ENCODE results near the gene EFNA5.

EFNA5 gene

GRCh38 chr5:107388141-107388861, 282.4 kb downstream of the EFNA5 start:
- DNase-seq (ENCODE audit: low read depth) = peak; percentile 34
- TF ChIP-seq, protein P1, sequence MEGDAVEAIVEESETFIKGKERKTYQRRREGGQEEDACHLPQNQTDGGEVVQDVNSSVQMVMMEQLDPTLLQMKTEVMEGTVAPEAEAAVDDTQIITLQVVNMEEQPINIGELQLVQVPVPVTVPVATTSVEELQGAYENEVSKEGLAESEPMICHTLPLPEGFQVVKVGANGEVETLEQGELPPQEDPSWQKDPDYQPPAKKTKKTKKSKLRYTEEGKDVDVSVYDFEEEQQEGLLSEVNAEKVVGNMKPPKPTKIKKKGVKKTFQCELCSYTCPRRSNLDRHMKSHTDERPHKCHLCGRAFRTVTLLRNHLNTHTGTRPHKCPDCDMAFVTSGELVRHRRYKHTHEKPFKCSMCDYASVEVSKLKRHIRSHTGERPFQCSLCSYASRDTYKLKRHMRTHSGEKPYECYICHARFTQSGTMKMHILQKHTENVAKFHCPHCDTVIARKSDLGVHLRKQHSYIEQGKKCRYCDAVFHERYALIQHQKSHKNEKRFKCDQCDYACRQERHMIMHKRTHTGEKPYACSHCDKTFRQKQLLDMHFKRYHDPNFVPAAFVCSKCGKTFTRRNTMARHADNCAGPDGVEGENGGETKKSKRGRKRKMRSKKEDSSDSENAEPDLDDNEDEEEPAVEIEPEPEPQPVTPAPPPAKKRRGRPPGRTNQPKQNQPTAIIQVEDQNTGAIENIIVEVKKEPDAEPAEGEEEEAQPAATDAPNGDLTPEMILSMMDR (IDR thresholded peaks at IDR 0.05; ENCODE audit: low read depth, low read length, missing control alignments) = no peak
- no peak overlapping the region; the same call in 1 of the 2 replicates for H3K4me3 ChIP-seq (ENCODE audit: low read depth, low read length)

DNA sequence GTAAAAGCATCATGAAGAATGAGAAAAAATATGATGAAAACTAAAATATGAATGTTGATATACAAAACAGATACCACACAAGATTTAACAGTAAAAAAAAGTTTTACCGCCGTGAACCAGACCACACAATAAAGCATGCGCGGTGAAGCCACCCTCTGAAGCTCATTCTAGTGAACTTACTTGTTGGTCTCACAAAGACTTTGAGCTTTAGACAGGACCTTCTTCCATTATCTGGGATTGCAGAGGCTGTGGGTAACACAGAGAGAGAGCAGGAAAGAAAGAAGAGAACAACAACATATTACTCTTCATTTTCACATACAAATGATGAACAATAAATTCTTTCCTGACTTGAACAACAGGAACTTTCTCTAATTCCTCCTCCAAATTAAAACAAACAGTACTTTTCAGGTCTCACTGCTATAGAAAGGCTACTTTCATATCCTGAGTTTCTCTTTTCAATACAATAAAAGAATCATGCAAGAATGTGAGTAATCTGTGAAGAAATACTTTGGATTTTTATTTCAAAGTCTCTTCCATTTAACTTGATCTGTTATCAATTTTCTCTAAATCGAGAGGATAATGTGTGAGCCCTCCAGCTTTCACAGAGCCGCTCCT, 283.1 kb downstream of the EFNA5 start:
- TF ChIP-seq, protein P1 (IDR thresholded peaks at IDR 0.05; ENCODE audit: low read depth, low read length, missing control alignments) = no peak
- DNase-seq (ENCODE audit: low read depth) = no peak
- H3K4me3 ChIP-seq (ENCODE audit: low read depth, low read length) = no peak overlapping the region

DNA sequence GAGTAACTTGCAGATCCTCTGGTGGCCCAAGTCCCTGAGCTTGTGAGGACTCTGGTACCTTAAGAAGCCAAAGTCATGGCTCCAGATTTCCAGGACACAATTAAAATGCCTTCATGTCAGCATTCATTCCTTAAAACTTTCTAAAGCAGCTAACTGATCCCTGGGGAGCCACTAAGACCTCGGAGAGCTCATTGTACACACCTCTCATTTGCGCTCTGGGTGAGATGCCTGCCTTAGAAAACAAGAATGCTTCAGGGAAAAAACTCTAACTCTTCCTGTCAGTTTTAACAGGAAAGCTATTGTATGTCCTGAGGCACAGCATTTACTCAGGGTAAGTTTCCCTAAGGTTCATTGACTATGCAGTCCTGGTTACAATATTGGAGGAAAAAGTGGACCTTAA, 285.0 kb downstream of the EFNA5 start:
- TF ChIP-seq, protein P1 (IDR thresholded peaks at IDR 0.05; ENCODE audit: low read depth, low read length, missing control alignments) = no peak
- H3K4me3 ChIP-seq (ENCODE audit: low read depth, low read length) = no peak overlapping the region

GRCh38 chr5:107384256-107384655, 286.5 kb downstream of the EFNA5 start:
- TF ChIP-seq, protein P1 (IDR thresholded peaks at IDR 0.05; ENCODE audit: low read depth, low read length, missing control alignments) = no peak
- H3K4me3 ChIP-seq (ENCODE audit: low read depth, low read length) = no peak overlapping the region
- no peak for DNase-seq (ENCODE audit: low read depth)

More for the DNA sequence above, 285.0 kb downstream of the EFNA5 start:
- no peak for DNase-seq (ENCODE audit: low read depth)

DNA sequence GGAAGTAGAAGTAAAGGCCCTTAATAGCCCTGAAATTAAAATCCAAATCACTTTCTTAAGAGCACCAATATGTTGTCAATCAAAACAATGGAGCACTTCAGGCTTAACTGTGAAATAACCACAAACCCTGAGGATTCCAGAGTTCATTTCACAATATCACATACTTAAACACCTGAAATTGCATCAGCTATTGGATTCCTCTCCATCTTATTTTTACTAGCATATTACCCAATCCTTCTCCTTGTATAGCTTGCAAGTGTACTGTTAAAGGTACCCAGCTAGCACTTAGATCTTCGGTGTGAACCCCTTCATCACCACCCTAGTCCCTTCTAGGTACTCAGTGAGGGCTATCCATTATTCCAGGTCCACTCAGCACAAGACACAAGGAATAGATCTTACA, 287.3 kb downstream of the EFNA5 start:
- TF ChIP-seq, protein P1 (IDR thresholded peaks at IDR 0.05; ENCODE audit: low read depth, low read length, missing control alignments) = no peak

DNA sequence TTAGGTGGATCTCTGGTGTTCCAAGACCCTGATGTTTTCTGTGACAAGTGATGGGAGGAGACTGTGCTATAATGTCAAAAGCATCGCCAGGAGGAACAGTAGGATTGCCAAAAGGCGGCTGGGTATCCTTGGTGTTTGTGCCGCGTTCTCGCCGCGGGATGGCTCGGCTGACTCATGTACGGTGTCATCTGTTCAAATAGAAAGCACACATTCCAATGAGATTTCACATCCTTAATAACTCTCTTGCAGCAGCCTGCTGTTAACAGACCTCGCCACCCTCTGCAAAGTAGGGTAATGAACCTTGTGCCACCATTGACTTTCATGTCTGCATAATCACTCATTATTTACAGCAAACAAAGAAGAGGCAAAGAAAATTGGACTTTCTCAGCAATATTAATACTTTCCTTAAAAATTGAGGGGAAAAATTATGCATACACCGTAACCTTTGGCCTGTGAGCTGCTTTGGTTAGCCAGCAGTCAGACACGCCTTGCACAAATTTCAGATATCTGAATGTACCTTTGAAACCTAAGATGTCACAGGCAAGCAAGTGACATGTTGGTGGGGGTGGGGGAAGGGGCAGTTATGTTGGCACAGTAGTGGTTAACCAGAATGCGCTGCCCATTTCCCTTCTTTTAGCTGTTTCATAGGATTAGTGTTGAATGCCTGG, 289.4 kb downstream of the EFNA5 start:
- no peak for DNase-seq (ENCODE audit: low read depth)
- TF ChIP-seq, protein P1 (IDR thresholded peaks at IDR 0.05; ENCODE audit: low read depth, low read length, missing control alignments) = no peak
- no peak overlapping the region for H3K4me3 ChIP-seq (ENCODE audit: low read depth, low read length)

More for the DNA sequence above, 287.3 kb downstream of the EFNA5 start:
- DNase-seq (ENCODE audit: low read depth) = no peak
- H3K4me3 ChIP-seq (ENCODE audit: low read depth, low read length) = no peak overlapping the region

Measured in GM12864 (cell line).